HG03095 (cell line): ENCODE measurements around the gene ZNF497.

Experiments used
- ATAC-seq: cut with Tn5 transposase; IDR thresholded peaks from one replicate; pipeline ENCODE4 v1.9.1; 2021; ENCODE audit warnings: moderate library complexity; ENCODE audit not compliant: unreplicated experiment

Gene ZNF497

GRCh38 chr19:58368561-58369360, 6.2 kb upstream of the ZNF497 start:
- no peak for ATAC-seq

GRCh38 chr19:58367698-58368454, 5.3 kb upstream of the ZNF497 start:
- ATAC-seq = no peak

GRCh38 chr19:58366585-58367430, 4.3 kb upstream of the ZNF497 start:
- ATAC-seq = no peak

- ATAC-seq = no peak
Measured at GRCh38 chr19:58364146-58364545, 1.6 kb upstream of the ZNF497 start.

- ATAC-seq = peak; percentile 6
Measured at GRCh38 chr19:58361900-58362271, 665 bp downstream of the ZNF497 start.

GRCh38 chr19:58357481-58358145, 4.9 kb downstream of the ZNF497 start:
- ATAC-seq = no peak

GRCh38 chr19:58356766-58357480, 5.6 kb downstream of the ZNF497 start:
- no peak for ATAC-seq

GRCh38 chr19:58355908-58356765, 6.4 kb downstream of the ZNF497 start:
- no peak for ATAC-seq

- no peak for ATAC-seq
Measured at GRCh38 chr19:58355215-58355796, 7.2 kb downstream of the ZNF497 start.

- ATAC-seq = no peak
Measured at GRCh38 chr19:58354478-58355030, 8.0 kb downstream of the ZNF497 start.

- ATAC-seq = no peak
Measured at GRCh38 chr19:58353717-58354477, 8.7 kb downstream of the ZNF497 start.

- no peak for ATAC-seq
Measured at GRCh38 chr19:58352760-58353671, 9.5 kb downstream of the ZNF497 start, which contains the start of gene A1BG. Gene A1BG (minus strand): TSS chr19:58353492. CDS start chr19:58353437, 55 bp downstream.

GRCh38 chr19:58351990-58352755, 10.4 kb downstream of the ZNF497 start:
- ATAC-seq = no peak

GRCh38 chr19:58351558-58351878, 11.0 kb downstream of the ZNF497 start:
- ATAC-seq = no peak

GRCh38 chr19:58350871-58351557, 11.5 kb downstream of the ZNF497 start:
- no peak for ATAC-seq
